ENCODE results near the gene RBM25. TPM values are rescaled to one million over a fixed set of nuclear protein-coding genes. Genes with fewer than 3 reads are reported as not detected.

Gene RBM25
- total RNA-seq, 1 experiment from 2014 or later = 59.7 TPM

DNA sequence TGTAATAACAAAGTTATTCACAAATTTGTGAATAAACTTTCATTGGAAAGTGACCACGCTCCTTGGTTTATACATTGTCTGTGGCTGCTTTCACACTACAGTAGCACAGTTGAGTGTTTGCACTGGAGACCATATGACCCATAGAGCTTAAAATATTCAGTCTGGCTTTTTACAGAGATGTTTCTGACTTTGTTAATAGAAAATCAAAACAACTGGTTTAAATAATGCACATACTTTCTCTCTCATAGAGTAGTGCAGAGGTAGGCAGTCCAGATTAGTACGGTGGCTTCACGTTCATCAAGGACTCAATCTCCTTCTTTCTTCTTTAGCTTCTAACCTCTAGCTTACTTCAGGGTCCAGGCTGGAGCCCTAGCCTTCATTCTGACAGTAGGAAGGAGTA, 114.2 kb downstream of the RBM25 start:
- POLR2A ChIA-PET = interaction anchor here (0.6 kb wide), 2 partner anchors 32 to 53 kb away, joined by 3 read pairs; no protein-coding TSS in a partner anchor
- no TSS peak for BruUV-seq (replicated peaks)
- Histone ChIP-seq H3K27me3 (ENCODE audit: control insufficient read depth, insufficient read depth, low read length) (no peaks in the 10 kb centered on the region), H3K4me3 (ENCODE audit: low read depth in 2 of 2, low read length in 2 of 2) (no peak overlapping the region), H3K27ac (ENCODE audit: low read length) (no peak overlapping the region), H3K36me3 (ENCODE audit: control insufficient read depth, insufficient read depth, low read length) (peaks cover 9% of the 10 kb centered on the region), H3K4me1 (ENCODE audit: control insufficient read depth, insufficient read depth, low read length) (no peaks in the 10 kb centered on the region), H3K9me3 (ENCODE audit: control insufficient read depth, insufficient read depth, low read depth, low read length) (no peaks in the 10 kb centered on the region)
- TF ChIP-seq, protein P1, sequence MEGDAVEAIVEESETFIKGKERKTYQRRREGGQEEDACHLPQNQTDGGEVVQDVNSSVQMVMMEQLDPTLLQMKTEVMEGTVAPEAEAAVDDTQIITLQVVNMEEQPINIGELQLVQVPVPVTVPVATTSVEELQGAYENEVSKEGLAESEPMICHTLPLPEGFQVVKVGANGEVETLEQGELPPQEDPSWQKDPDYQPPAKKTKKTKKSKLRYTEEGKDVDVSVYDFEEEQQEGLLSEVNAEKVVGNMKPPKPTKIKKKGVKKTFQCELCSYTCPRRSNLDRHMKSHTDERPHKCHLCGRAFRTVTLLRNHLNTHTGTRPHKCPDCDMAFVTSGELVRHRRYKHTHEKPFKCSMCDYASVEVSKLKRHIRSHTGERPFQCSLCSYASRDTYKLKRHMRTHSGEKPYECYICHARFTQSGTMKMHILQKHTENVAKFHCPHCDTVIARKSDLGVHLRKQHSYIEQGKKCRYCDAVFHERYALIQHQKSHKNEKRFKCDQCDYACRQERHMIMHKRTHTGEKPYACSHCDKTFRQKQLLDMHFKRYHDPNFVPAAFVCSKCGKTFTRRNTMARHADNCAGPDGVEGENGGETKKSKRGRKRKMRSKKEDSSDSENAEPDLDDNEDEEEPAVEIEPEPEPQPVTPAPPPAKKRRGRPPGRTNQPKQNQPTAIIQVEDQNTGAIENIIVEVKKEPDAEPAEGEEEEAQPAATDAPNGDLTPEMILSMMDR (IDR thresholded peaks at IDR 0.05) = no peak
- no peak for TF ChIP-seq POLR2AphosphoS5 (IDR thresholded peaks at IDR 0.05; ENCODE audit: low read depth, low read length)
- TF ChIP-seq, protein P2, sequence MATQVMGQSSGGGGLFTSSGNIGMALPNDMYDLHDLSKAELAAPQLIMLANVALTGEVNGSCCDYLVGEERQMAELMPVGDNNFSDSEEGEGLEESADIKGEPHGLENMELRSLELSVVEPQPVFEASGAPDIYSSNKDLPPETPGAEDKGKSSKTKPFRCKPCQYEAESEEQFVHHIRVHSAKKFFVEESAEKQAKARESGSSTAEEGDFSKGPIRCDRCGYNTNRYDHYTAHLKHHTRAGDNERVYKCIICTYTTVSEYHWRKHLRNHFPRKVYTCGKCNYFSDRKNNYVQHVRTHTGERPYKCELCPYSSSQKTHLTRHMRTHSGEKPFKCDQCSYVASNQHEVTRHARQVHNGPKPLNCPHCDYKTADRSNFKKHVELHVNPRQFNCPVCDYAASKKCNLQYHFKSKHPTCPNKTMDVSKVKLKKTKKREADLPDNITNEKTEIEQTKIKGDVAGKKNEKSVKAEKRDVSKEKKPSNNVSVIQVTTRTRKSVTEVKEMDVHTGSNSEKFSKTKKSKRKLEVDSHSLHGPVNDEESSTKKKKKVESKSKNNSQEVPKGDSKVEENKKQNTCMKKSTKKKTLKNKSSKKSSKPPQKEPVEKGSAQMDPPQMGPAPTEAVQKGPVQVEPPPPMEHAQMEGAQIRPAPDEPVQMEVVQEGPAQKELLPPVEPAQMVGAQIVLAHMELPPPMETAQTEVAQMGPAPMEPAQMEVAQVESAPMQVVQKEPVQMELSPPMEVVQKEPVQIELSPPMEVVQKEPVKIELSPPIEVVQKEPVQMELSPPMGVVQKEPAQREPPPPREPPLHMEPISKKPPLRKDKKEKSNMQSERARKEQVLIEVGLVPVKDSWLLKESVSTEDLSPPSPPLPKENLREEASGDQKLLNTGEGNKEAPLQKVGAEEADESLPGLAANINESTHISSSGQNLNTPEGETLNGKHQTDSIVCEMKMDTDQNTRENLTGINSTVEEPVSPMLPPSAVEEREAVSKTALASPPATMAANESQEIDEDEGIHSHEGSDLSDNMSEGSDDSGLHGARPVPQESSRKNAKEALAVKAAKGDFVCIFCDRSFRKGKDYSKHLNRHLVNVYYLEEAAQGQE (IDR thresholded peaks at IDR 0.05; ENCODE audit: insufficient read depth in 1 of 2, low read depth in 2 of 2, low read length in 1 of 2) = no peak
- no peak for TF ChIP-seq TCF7L2 (IDR thresholded peaks at IDR 0.05; ENCODE audit: low read depth, low read length)
- TF ChIP-seq SIN3A (IDR thresholded peaks at IDR 0.05; ENCODE audit: borderline replicate concordance, insufficient read depth, low read depth, low read length) = no peak
- in situ Hi-C loops (cut with HindIII; ENCODE audit: low pct_unique_long_range_greater_than_20kb, low sequenced_read_pairs) = no loop called here
- DNase-seq (ENCODE audit: low read depth, low spot score) (no peak), ATAC-seq (no peak)
- CTCF ChIA-PET = interaction anchor here (0.6 kb wide), 1 partner anchor 113 kb away, joined by 6 read pairs; no protein-coding TSS in a partner anchor
- intact Hi-C loops (cut with micrococcal nuclease; ENCODE audit: unreplicated experiment) = loop anchor here (10.0 kb wide), 1 partner anchor 102 kb away; no protein-coding TSS in a partner anchor

DNA sequence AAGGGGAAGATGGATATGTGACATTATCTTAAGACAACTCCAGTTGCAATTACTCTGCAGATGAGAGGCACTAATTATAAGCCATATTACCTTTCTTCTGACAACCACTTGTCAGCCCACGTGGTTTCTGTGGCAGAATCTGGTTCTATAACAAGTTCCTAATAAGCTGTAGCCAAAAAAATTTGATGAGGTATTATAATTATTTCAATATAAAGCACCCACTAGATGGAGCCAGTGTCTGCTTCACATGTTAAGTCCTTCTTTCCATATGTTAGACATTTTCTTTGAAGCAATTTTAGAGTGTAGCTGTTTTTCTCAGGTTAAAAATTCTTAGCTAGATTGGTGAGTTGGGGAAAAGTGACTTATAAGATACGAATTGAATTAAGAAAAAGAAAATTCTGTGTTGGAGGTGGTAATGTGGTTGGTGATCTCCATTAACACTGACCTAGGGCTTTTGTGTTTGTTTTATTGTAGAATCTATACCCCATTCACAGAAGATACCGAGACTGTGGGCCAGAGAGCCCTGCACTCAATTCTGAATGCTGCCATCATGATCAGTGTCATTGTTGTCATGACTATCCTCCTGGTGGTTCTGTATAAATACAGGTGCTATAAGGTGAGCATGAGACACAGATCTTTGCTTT, 114.9 kb downstream of the RBM25 start:
- intact Hi-C loops (cut with micrococcal nuclease; ENCODE audit: unreplicated experiment) (loop anchor here (10.0 kb wide), 1 partner anchor 102 kb away; no protein-coding TSS in a partner anchor), in situ Hi-C loops (cut with HindIII; ENCODE audit: low pct_unique_long_range_greater_than_20kb, low sequenced_read_pairs) (no loop called here)
- Histone ChIP-seq H3K4me1 (ENCODE audit: control insufficient read depth, insufficient read depth, low read length) (no peaks in the 10 kb centered on the region), H3K9me3 (ENCODE audit: control insufficient read depth, insufficient read depth, low read depth, low read length) (no peaks in the 10 kb centered on the region), H3K4me3 (ENCODE audit: low read depth in 2 of 2, low read length in 2 of 2) (no peak overlapping the region), H3K36me3 (ENCODE audit: control insufficient read depth, insufficient read depth, low read length) (peaks cover 9% of the 10 kb centered on the region), H3K27ac (ENCODE audit: low read length) (no peak overlapping the region), H3K27me3 (ENCODE audit: control insufficient read depth, insufficient read depth, low read length) (no peaks in the 10 kb centered on the region)
- TF ChIP-seq TCF7L2 (IDR thresholded peaks at IDR 0.05; ENCODE audit: low read depth, low read length) (no peak), SIN3A (IDR thresholded peaks at IDR 0.05; ENCODE audit: borderline replicate concordance, insufficient read depth, low read depth, low read length) (no peak), POLR2AphosphoS5 (IDR thresholded peaks at IDR 0.05; ENCODE audit: low read depth, low read length) (no peak)
- TF ChIP-seq, protein P2 (IDR thresholded peaks at IDR 0.05; ENCODE audit: insufficient read depth in 1 of 2, low read depth in 2 of 2, low read length in 1 of 2) = no peak
- TF ChIP-seq, protein P1 (IDR thresholded peaks at IDR 0.05) = peak; percentile 62; the same call in 1 of the 2 replicates
- BruUV-seq (replicated peaks) = no TSS peak
- no peak for ATAC-seq
- CTCF ChIA-PET = interaction anchor here (0.6 kb wide), 1 partner anchor 299 kb away, joined by 4 read pairs; no protein-coding TSS in a partner anchor
- no peak for DNase-seq (ENCODE audit: low read depth, low spot score)
- POLR2A ChIA-PET = interaction anchor here (0.6 kb wide), 1 partner anchor 33 kb away, joined by 3 read pairs; no protein-coding TSS in a partner anchor
